ENCODE data around the gene APPL1. TPM values are rescaled to one million over a fixed set of nuclear protein-coding genes. Genes with fewer than 3 reads are reported as not detected.

Gene APPL1
- total and polyA plus RNA-seq, 2 of the 4 experiments (the other 2 are of a cell fraction) = 9.6 to 46.2 TPM

GRCh38 chr3:57292159-57292896, 64.8 kb downstream of the APPL1 start, which contains the start of gene ASB14:
Gene ASB14 (minus strand): TSS chr3:57292685. CDS start chr3:57292033, 652 bp downstream.
- H3K4me2 ChIP-seq (ENCODE audit: low read depth, low read length) = no peak within 1 kb of the TSS
- no peak within 1 kb of the TSS for H4K5ac ChIP-seq (ENCODE audit: low read depth, low read length)
- H3K27me3 ChIP-seq (ENCODE audit: control insufficient read depth, insufficient read depth, low read length) = peaks cover 4% of the 10 kb centered on the region
- no peak within 1 kb of the TSS for H3K4me3 ChIP-seq (ENCODE audit: insufficient read depth, low read depth, low read length)
- ATAC-seq (ENCODE audit: low read depth) (no peak), DNase-seq (no peak)
- BruUV-seq (replicated peaks) = no TSS peak
- no peak within 1 kb of the TSS for H4K8ac ChIP-seq (ENCODE audit: low read depth in 2 of 2, low read length in 2 of 2)
- no peak within 1 kb of the TSS for H3K14ac ChIP-seq (replicated peaks; ENCODE audit: low read depth, low read length)
- H2AK5ac ChIP-seq (ENCODE audit: low read depth, low read length) = no peak within 1 kb of the TSS
- no peaks in the 10 kb centered on the region for H3K79me1 ChIP-seq (ENCODE audit: low read depth in 1 of 2, low read length in 2 of 2)
- ChIA-PET POLR2A (ENCODE audit: unreplicated experiment) (no interaction called here), CTCF (no interaction called here)
- no peak within 1 kb of the TSS for H2BK15ac ChIP-seq (ENCODE audit: low read depth, low read length)
- H3K36me3 ChIP-seq (ENCODE audit: control insufficient read depth, insufficient read depth, low read length) = no peaks in the 10 kb centered on the region
- no peak within 1 kb of the TSS for H3K4ac ChIP-seq (ENCODE audit: low read depth, low read length)
- H3K9me1 ChIP-seq (ENCODE audit: insufficient read depth, low read length) = no peaks in the 10 kb centered on the region
- H4K91ac ChIP-seq (ENCODE audit: insufficient read depth, low read depth, low read length) = no peak within 1 kb of the TSS
- H2AFZ ChIP-seq (replicated peaks; ENCODE audit: low read length, poor library complexity) = no peak within 1 kb of the TSS
- H3K9ac ChIP-seq (ENCODE audit: low read depth, low read length) = no peak within 1 kb of the TSS
- no peak within 1 kb of the TSS for H3K23ac ChIP-seq (ENCODE audit: low read depth, low read length)
- H2AK9ac ChIP-seq (replicated peaks; ENCODE audit: low read depth, low read length, poor library complexity) = no peak within 1 kb of the TSS
- H3K18ac ChIP-seq (ENCODE audit: low read depth, low read length) = no peak within 1 kb of the TSS
- intact Hi-C loops (cut with micrococcal nuclease) = no loop called here
- no peaks in the 10 kb centered on the region for H3K4me1 ChIP-seq (ENCODE audit: control insufficient read depth, insufficient read depth, low read length)
- in situ Hi-C loops (cut with MboI; ENCODE audit: low sequenced_read_pairs) = no loop called here
- H3K27ac ChIP-seq (ENCODE audit: insufficient read depth, low read length) = no peak within 1 kb of the TSS
- no CpG with 5 or more reads among the region's 1 CpG for WGBS, 2 experiments (ENCODE audit: extremely low coverage in 2 of 2, insufficient read length in 1 of 2)
- dilution Hi-C loops (cut with HindIII; ENCODE audit: low sequenced_read_pairs, unreplicated experiment) = no loop called here
- no peaks in the 10 kb centered on the region for H4K20me1 ChIP-seq (ENCODE audit: insufficient read depth, low read length)
- no peak within 1 kb of the TSS for H2BK120ac ChIP-seq (ENCODE audit: low read depth, low read length)
- TF ChIP-seq RFX5 (IDR thresholded peaks at IDR 0.05; ENCODE audit: low read depth, low read length) (no peak), CHD1 (IDR thresholded peaks at IDR 0.05; ENCODE audit: low read depth, low read length) (no peak)
- H3K9me3 ChIP-seq (ENCODE audit: control insufficient read depth, insufficient read depth, low read length) = no peaks in the 10 kb centered on the region
- no peak within 1 kb of the TSS for H2BK20ac ChIP-seq (ENCODE audit: low read depth, low read length)
- no peak within 1 kb of the TSS for H3K56ac ChIP-seq (ENCODE audit: extremely low read depth, insufficient read depth, low read length)
- no peak within 1 kb of the TSS for H2BK5ac ChIP-seq (ENCODE audit: low read depth, low read length, poor library complexity, severe bottlenecking)

Measured in IMR-90 (cell line).